Endothelial cell of umbilical vein (primary cell): ENCODE data around the gene KANSL1.

ENCODE experiments used
- EZH2 ChIP-seq: IDR thresholded peaks from 2 replicates; pipeline ENCODE4 v1.6.1; 2012; ENCODE audit warnings: borderline replicate concordance, low read depth, mild to moderate bottlenecking, moderate library complexity, low read length, inconsistent platforms; ENCODE audit not compliant: severe bottlenecking
- FOS ChIP-seq: IDR thresholded peaks from 2 replicates; pipeline ENCODE4 v1.6.1; 2011; ENCODE audit warnings: mild to moderate bottlenecking, low read length, moderate library complexity, borderline replicate concordance; ENCODE audit not compliant: insufficient read depth
- GATA2 ChIP-seq: IDR thresholded peaks from 2 replicates; pipeline ENCODE4 v1.7.0; 2011; ENCODE audit warnings: low read depth, mild to moderate bottlenecking, moderate library complexity, mixed read lengths, low read length; ENCODE audit not compliant: insufficient read length, insufficient read depth
- MYC ChIP-seq: IDR thresholded peaks from one replicate; pipeline ENCODE4 v1.6.1; 2011; ENCODE audit warnings: mild to moderate bottlenecking, low read depth, low read length
- POLR2A ChIP-seq: IDR thresholded peaks from 2 replicates; pipeline ENCODE4 v1.6.1; 2012; ENCODE audit warnings: low read depth, mild to moderate bottlenecking, control low read depth, low read length
- POLR2AphosphoS5 ChIP-seq: IDR thresholded peaks from 2 replicates; pipeline ENCODE4 v1.6.1; 2012; ENCODE audit warnings: low read depth, mild to moderate bottlenecking, control low read depth, low read length, moderate library complexity; ENCODE audit not compliant: insufficient read depth
- TF ChIP-seq, protein P1 (sequence below), 2 donors: IDR thresholded peaks; 1 replicate in 1 of 2; 2 replicates in 1 of 2; pipeline ENCODE4 v1.5.1; 2011; ENCODE audit warnings: low read length in 2 of 2, mild to moderate bottlenecking in 2 of 2, moderate library complexity in 2 of 2, control low read depth in 1 of 2, inconsistent platforms in 1 of 2, low read depth in 1 of 2; ENCODE audit not compliant: insufficient read depth in 1 of 2; ENCODE audit errors: extremely low read depth in 1 of 2
- TF ChIP-seq, protein P2 (sequence below): IDR thresholded peaks from 2 replicates; pipeline ENCODE4 v1.6.1; 2011; ENCODE audit not compliant: insufficient read depth, insufficient read length

DNA sequence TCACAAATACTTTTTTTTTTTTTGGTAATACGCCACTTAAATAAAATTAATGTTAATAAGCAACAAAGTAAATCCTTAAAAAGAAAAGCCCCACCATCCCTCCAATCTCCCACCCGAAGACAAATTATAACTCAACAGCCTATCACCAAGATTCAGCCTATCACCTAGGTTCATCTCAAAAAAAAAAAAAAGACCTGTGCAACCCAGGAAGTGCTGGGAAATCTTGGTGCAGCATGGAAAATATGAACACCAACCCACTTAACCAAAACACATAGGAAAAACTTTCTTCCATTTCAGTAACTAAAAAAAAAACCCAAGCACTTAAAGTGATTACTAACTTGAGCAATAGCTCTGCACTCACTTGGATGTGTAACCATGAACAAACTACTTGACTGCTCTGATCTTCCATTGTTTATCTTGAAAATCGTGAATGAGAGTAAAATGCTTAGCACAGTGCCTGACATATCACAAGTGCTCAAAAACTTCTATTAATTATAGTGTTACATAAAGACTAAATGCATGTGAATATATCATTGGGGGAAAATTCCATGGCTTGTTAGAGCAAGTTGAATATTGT, 103.8 kb downstream of the KANSL1 start:
- TF ChIP-seq, protein P1, sequence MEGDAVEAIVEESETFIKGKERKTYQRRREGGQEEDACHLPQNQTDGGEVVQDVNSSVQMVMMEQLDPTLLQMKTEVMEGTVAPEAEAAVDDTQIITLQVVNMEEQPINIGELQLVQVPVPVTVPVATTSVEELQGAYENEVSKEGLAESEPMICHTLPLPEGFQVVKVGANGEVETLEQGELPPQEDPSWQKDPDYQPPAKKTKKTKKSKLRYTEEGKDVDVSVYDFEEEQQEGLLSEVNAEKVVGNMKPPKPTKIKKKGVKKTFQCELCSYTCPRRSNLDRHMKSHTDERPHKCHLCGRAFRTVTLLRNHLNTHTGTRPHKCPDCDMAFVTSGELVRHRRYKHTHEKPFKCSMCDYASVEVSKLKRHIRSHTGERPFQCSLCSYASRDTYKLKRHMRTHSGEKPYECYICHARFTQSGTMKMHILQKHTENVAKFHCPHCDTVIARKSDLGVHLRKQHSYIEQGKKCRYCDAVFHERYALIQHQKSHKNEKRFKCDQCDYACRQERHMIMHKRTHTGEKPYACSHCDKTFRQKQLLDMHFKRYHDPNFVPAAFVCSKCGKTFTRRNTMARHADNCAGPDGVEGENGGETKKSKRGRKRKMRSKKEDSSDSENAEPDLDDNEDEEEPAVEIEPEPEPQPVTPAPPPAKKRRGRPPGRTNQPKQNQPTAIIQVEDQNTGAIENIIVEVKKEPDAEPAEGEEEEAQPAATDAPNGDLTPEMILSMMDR (IDR thresholded peaks at IDR 0.05; ENCODE audit: extremely low read depth in 1 of 2, insufficient read depth in 1 of 2, low read depth in 1 of 2, low read length in 2 of 2): no peak
- TF ChIP-seq MYC (no peak), EZH2 (no peak), POLR2A (no peak), POLR2AphosphoS5 (no peak), GATA2 (no peak), FOS (no peak)
- TF ChIP-seq, protein P2, sequence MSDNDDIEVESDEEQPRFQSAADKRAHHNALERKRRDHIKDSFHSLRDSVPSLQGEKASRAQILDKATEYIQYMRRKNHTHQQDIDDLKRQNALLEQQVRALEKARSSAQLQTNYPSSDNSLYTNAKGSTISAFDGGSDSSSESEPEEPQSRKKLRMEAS: no peak
